ENCODE data around the gene RPL29.

- TF ChIP-seq CTCF (IDR thresholded peaks at IDR 0.05; ENCODE audit: control extremely low read depth in 1 of 3, insufficient read depth in 1 of 3, low read depth in 1 of 3, low read length in 3 of 3) (no peak), MAX (IDR thresholded peaks at IDR 0.05) (no peak), EZH2 (IDR thresholded peaks at IDR 0.05; ENCODE audit: low read depth, low read length, severe bottlenecking) (no peak), CREB1 (IDR thresholded peaks at IDR 0.05) (no peak), KDM1A (IDR thresholded peaks at IDR 0.05; ENCODE audit: borderline replicate concordance, low read length) (no peak), KDM4A (IDR thresholded peaks at IDR 0.05; ENCODE audit: low read depth, low read length, severe bottlenecking) (no peak), MAFK (IDR thresholded peaks at IDR 0.05; ENCODE audit: low read depth, low read length) (no peak), TAF1 (IDR thresholded peaks at IDR 0.05; ENCODE audit: low read depth, low read length) (no peak), BRCA1 (IDR thresholded peaks at IDR 0.05; ENCODE audit: low read depth, low read length) (no peak), RAD21 (IDR thresholded peaks at IDR 0.05 in 1 of 2, conservative IDR thresholded peaks at IDR 0.05 in 1 of 2; ENCODE audit: low read depth in 2 of 2, low read length in 2 of 2) (no peak), KDM5A (IDR thresholded peaks at IDR 0.05; ENCODE audit: low read length) (no peak), EGR1 (IDR thresholded peaks at IDR 0.05; ENCODE audit: borderline replicate concordance, low read depth, low read length) (no peak), JUN (IDR thresholded peaks at IDR 0.05; ENCODE audit: low read depth, low read length) (no peak)
These were observed 4.2 kb upstream of the RPL29 start for GRCh38 chr3:51999846-52000245.
